Kidney epithelial cell (primary cell): ENCODE data around the gene ADGRL1. TPM values are rescaled to one million over a fixed set of nuclear protein-coding genes. Genes with fewer than 3 reads are reported as not detected.

Source experiments
- DNase-seq: peaks from one replicate; pipeline ENCODE4 v3.0.0-alpha.2; 2010; ENCODE audit warnings: low read depth
- H3K27me3 ChIP-seq: 2 replicates; pipeline ENCODE4 v1.6.0; 2011; ENCODE audit warnings: low read length; ENCODE audit not compliant: control insufficient read depth, insufficient read depth
- H3K36me3 ChIP-seq: 2 replicates; pipeline ENCODE4 v1.5.1; 2011; ENCODE audit warnings: low read length; ENCODE audit not compliant: control insufficient read depth, insufficient read depth
- H3K4me3 ChIP-seq: 2 replicates; pipeline ENCODE4 v1.5.1; 2011; ENCODE audit warnings: low read depth, mild to moderate bottlenecking, control low read depth, low read length
- total RNA-seq: library from RNA; depleted of rRNA; stranded (reverse); fragments of >200 nt; gene quantifications from 2 replicates; pipeline ENCODE4 v1.2.3, GENCODE V29; 2015
- TF ChIP-seq, protein P1 (sequence below): IDR thresholded peaks from 2 replicates; pipeline ENCODE4 v1.5.1; 2011; ENCODE audit warnings: mild to moderate bottlenecking, moderate library complexity, low read length, control low read depth, inconsistent platforms; ENCODE audit not compliant: insufficient read depth, poor library complexity, severe bottlenecking

ADGRL1 gene
- total RNA-seq, 1 donor from 2014 or later: 15.0 TPM

DNA sequence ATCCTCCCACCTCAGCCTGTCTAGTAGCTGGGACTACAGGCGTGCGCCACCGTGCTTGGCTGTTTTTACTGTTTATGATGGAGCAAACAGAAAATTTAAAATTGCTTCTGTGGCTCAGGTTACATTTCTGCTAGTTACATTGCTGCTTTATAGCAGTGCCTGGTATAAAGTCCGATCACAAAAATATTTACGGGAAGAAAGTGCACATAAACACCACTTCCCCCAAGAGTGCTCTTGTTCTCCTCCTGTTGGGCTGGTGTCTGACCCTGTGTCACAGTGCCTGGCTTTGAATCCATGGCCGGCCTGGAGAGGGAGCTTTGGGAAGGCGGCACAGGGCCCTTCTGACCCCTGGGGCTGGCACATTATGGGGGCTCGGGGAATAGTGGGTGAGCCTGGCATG, 100.3 kb downstream of the ADGRL1 start:
- TF ChIP-seq, protein P1, sequence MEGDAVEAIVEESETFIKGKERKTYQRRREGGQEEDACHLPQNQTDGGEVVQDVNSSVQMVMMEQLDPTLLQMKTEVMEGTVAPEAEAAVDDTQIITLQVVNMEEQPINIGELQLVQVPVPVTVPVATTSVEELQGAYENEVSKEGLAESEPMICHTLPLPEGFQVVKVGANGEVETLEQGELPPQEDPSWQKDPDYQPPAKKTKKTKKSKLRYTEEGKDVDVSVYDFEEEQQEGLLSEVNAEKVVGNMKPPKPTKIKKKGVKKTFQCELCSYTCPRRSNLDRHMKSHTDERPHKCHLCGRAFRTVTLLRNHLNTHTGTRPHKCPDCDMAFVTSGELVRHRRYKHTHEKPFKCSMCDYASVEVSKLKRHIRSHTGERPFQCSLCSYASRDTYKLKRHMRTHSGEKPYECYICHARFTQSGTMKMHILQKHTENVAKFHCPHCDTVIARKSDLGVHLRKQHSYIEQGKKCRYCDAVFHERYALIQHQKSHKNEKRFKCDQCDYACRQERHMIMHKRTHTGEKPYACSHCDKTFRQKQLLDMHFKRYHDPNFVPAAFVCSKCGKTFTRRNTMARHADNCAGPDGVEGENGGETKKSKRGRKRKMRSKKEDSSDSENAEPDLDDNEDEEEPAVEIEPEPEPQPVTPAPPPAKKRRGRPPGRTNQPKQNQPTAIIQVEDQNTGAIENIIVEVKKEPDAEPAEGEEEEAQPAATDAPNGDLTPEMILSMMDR: no peak
- H3K36me3 ChIP-seq: peaks cover 2% of the 10 kb centered on the region
- H3K4me3 ChIP-seq: no peak overlapping the region
- DNase-seq: no peak
- H3K27me3 ChIP-seq: no peaks in the 10 kb centered on the region

DNA sequence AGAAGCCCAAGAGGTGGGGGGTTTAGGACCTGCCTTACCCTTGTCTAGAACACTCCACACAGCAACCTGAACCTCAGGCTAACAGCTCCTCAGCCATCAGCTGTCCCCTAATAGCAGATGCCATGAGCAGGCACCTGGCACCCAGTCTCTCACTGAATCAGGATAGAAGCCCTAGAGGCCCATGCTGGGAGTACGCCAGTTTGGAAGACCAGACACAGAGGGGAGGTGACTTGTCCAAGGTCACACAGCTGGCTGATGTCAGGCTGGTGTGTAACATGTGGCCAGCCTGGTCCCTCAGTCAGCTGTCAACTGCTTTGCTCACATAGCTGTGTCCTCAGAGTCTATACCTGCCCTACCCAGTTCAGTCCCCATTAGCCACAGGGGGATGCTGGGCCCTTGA, 102.7 kb downstream of the ADGRL1 start:
- Histone ChIP-seq H3K36me3 (peaks cover 2% of the 10 kb centered on the region), H3K27me3 (no peaks in the 10 kb centered on the region), H3K4me3 (no peak overlapping the region)
- TF ChIP-seq, protein P1: no peak
- DNase-seq: no peak

DNA sequence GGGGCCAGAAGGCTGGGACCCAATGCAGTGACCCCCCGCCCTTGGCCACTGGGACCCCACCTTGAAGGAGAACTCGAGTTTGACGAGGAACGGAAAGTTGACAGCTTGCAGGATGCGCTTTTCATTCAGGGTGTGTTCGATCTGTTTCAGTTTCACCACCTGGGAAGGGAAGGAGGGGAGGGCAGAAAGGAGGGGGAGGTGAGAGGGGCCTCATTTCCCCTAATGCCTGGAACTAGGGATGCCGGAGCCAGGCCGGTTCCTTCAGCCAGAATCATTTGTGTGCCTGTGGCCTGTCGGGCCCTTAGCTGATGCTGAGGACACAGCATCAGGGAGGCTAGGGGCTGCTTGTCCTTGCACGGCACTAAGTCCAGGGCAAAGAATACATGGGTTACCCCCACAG, 103.2 kb downstream of the ADGRL1 start:
- peaks cover 2% of the 10 kb centered on the region for H3K36me3 ChIP-seq
- no peak for DNase-seq
- no peaks in the 10 kb centered on the region for H3K27me3 ChIP-seq
- TF ChIP-seq, protein P1: no peak
- no peak overlapping the region for H3K4me3 ChIP-seq

DNA sequence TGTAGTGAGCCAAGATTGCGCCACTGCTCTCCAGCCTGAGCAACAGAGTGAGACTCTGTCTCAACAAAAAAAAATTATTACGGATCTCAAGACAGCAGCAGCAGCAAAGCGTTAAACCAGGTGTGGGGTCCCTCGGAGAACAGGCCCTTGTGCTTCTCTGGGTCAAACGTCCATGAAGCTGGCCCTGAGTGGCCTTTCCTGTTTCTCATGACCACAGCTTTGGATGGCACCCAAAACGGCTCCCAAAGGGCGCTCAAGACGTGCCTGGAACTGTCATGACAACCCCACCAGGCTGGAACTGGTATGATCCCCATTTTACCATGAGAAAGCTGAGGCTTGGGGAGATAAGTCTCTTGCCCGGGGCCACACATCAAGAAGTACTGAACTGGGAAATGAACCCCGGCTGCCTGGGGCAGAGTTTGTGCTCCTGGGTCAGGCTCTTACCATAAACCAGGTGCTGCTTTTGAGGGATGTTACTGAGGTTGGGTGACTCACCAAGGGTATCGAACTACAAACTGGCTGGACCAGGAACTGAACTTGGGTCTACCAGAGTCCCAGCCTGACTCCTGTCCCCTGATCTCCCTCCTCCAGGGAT, 103.8 kb downstream of the ADGRL1 start:
- TF ChIP-seq, protein P1: no peak

DNA sequence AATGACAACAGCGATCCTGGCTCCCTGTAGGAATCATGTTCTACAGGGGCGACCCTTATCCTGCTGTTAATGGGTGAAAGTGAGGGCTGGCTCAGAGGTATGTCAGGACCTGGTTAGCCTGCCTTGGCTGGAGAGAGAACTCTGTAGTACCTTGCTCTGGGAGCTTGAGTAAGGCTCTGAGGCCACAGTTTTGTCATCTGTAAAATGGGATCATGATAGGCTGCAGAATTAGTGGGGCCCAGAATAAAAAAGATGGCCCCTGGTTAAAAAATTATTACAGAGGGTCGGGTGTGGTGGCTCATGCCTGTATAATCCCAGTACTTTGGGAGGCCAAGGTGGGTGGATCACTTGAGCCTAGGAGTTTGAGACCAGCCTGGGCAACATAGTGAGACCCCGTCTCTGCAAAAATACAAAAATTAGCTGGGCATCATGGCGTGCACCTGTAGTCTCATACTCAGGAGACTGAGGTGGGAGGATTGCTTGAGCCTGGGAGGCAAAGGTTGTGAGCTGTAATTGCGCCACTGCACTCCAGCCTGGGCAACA, 104.9 kb downstream of the ADGRL1 start:
- TF ChIP-seq, protein P1: no peak
- H3K36me3 ChIP-seq: peaks cover 2% of the 10 kb centered on the region
- no peak for DNase-seq
- no peak overlapping the region for H3K4me3 ChIP-seq
- no peaks in the 10 kb centered on the region for H3K27me3 ChIP-seq

More for the DNA sequence above, 103.8 kb downstream of the ADGRL1 start:
- H3K27me3 ChIP-seq: no peaks in the 10 kb centered on the region
- no peak overlapping the region for H3K4me3 ChIP-seq
- peaks cover 2% of the 10 kb centered on the region for H3K36me3 ChIP-seq
- no peak for DNase-seq

Other genes with a start within 250 kb of the ADGRL1 start
- 6.8 and 7.0 TPM in 2 replicates for gene RFX1, start 199.8 kb downstream of the ADGRL1 start, total RNA-seq
- not detected in 2 replicates for gene RLN3, start 178.0 kb downstream of the ADGRL1 start, total RNA-seq
- 4.1 and 7.5 TPM in 2 replicates for gene IL27RA, start 174.4 kb downstream of the ADGRL1 start, total RNA-seq
- not detected in 2 replicates for gene PALM3, start 144.1 kb downstream of the ADGRL1 start, total RNA-seq
- gene MISP3, start 133.4 kb downstream of the ADGRL1 start, total RNA-seq: 0.68 and 1.5 TPM in 2 replicates
- not detected in 2 replicates for gene C19orf67, start 120.4 kb downstream of the ADGRL1 start, total RNA-seq
- 21.8 and 42.0 TPM in 2 replicates for gene SAMD1, start 115.4 kb downstream of the ADGRL1 start, total RNA-seq
- 37.3 and 44.5 TPM in 2 replicates for gene PRKACA, start 88.4 kb downstream of the ADGRL1 start, total RNA-seq
- 4.4 and 5.7 TPM in 2 replicates for gene ASF1B, start 69.6 kb downstream of the ADGRL1 start, total RNA-seq
- 24.7 and 28.2 TPM in 2 replicates for gene ADGRE5, start 175.3 kb upstream of the ADGRL1 start, total RNA-seq
- gene DDX39A, start 213.2 kb upstream of the ADGRL1 start, total RNA-seq: 96.4 and 111 TPM in 2 replicates
- 230 and 256 TPM in 2 replicates for gene PKN1, start 227.1 kb upstream of the ADGRL1 start, total RNA-seq